Keratinocyte (primary cell): ENCODE measurements around the gene MANEAL.

Experiments
- CTCF ChIP-seq, 3 experiments: IDR thresholded peaks in 1 of 3; conservative IDR thresholded peaks in 1 of 3; optimal IDR thresholded peaks in 1 of 3; 2 replicates in 2 of 3; 3 replicates in 1 of 3; pipeline versions ENCODE3 to v1.5.1; 2011; ENCODE audit warnings: low read length in 3 of 3, mild to moderate bottlenecking in 3 of 3, moderate library complexity in 2 of 3, control low read depth in 1 of 3, inconsistent platforms in 1 of 3; ENCODE audit not compliant: insufficient read depth in 2 of 3; ENCODE audit errors: extremely low read depth in 1 of 3
- EZH2 ChIP-seq: IDR thresholded peaks from one replicate; pipeline ENCODE4 v1.6.1; 2012; ENCODE audit warnings: inconsistent platforms, mild to moderate bottlenecking, low read length, moderate library complexity

- TF ChIP-seq CTCF (optimal IDR thresholded peaks at IDR 0.05 in 1 of 3, IDR thresholded peaks at IDR 0.05 in 1 of 3, conservative IDR thresholded peaks at IDR 0.05 in 1 of 3; ENCODE audit: extremely low read depth in 1 of 3, insufficient read depth in 2 of 3, low read length in 3 of 3) = no peak
- no peak for TF ChIP-seq EZH2
Measured at GRCh38 chr1:37824001-37824400, 30.4 kb downstream of the MANEAL start.
